Osteocyte (in vitro differentiated cells): ENCODE data around the gene RABAC1. TPM values are rescaled to one million over a fixed set of nuclear protein-coding genes. Genes with fewer than 3 reads are reported as not detected.

Source experiments
- DNase-seq: peaks from one replicate; pipeline ENCODE4 v3.0.0; 2021; ENCODE audit warnings: mixed read lengths; ENCODE audit not compliant: unreplicated experiment; ENCODE audit errors: extremely low spot score
- H3K27ac Mint-ChIP-seq: one replicate; pipeline ENCODE4 v1.8.0; 2021; ENCODE audit warnings: mild to moderate bottlenecking, mixed read lengths; ENCODE audit not compliant: unreplicated experiment
- H3K27me3 Mint-ChIP-seq: one replicate; pipeline ENCODE4 v1.8.0; 2021; ENCODE audit warnings: mixed read lengths; ENCODE audit not compliant: unreplicated experiment
- H3K36me3 Mint-ChIP-seq: one replicate; pipeline ENCODE4 v1.8.0; 2021; ENCODE audit warnings: mixed read lengths; ENCODE audit not compliant: unreplicated experiment
- H3K4me1 Mint-ChIP-seq: one replicate; pipeline ENCODE4 v1.8.0; 2021; ENCODE audit warnings: mixed read lengths; ENCODE audit not compliant: unreplicated experiment
- H3K4me3 Mint-ChIP-seq: one replicate; pipeline ENCODE4 v1.8.0; 2021; ENCODE audit warnings: mild to moderate bottlenecking, moderate library complexity, mixed read lengths; ENCODE audit not compliant: unreplicated experiment
- H3K9me3 Mint-ChIP-seq: one replicate; pipeline ENCODE4 v1.8.0; 2021; ENCODE audit warnings: mixed read lengths; ENCODE audit not compliant: unreplicated experiment
- total RNA-seq: library from RNA; stranded (reverse); gene quantifications from 2 replicates; pipeline ENCODE4 v1.2.1, GENCODE V29; 2021
- TF ChIP-seq, protein P1 (sequence below): fragments of 200-600 bp; sonication (generic); IDR thresholded peaks from 2 replicates; pipeline ENCODE4 v1.5.0; 2021; ENCODE audit warnings: antibody characterized with exemption, mild to moderate bottlenecking, moderate library complexity

RABAC1 gene
- total RNA-seq, 1 donor from 2014 or later = 268 TPM

DNA sequence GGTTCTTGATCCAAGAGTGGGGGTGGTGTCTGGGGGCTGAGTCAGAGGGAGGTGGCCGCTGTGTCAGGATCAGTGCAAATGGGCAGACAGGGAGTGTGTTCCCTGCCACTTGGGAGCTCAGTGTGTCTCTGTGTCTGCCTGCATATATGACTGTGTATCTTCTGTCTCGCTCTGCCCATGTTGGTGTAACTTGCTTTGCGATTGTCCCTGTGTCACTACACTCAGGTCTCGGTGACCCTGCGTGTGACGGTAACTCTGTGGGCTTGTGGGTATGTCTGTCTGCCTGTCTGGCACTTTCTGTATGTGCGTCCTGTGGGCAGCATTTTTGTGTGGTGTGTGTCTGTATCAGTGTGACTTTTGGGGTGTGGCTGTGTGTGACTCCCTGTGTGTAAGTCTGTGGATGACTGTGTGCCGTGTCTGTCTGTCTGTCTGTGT is 22.7 kb downstream of the RABAC1 start:
- H3K36me3 Mint-ChIP-seq = no peaks in the 10 kb centered on the region
- no peaks in the 10 kb centered on the region for H3K9me3 Mint-ChIP-seq
- H3K27me3 Mint-ChIP-seq = peaks cover 39% of the 10 kb centered on the region
- peak overlapping the region; percentile 16 for H3K27ac Mint-ChIP-seq
- H3K4me3 Mint-ChIP-seq = no peak overlapping the region
- TF ChIP-seq, protein P1, sequence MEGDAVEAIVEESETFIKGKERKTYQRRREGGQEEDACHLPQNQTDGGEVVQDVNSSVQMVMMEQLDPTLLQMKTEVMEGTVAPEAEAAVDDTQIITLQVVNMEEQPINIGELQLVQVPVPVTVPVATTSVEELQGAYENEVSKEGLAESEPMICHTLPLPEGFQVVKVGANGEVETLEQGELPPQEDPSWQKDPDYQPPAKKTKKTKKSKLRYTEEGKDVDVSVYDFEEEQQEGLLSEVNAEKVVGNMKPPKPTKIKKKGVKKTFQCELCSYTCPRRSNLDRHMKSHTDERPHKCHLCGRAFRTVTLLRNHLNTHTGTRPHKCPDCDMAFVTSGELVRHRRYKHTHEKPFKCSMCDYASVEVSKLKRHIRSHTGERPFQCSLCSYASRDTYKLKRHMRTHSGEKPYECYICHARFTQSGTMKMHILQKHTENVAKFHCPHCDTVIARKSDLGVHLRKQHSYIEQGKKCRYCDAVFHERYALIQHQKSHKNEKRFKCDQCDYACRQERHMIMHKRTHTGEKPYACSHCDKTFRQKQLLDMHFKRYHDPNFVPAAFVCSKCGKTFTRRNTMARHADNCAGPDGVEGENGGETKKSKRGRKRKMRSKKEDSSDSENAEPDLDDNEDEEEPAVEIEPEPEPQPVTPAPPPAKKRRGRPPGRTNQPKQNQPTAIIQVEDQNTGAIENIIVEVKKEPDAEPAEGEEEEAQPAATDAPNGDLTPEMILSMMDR = no peak
- peaks cover 2% of the 10 kb centered on the region for H3K4me1 Mint-ChIP-seq
- no peak for DNase-seq

DNA sequence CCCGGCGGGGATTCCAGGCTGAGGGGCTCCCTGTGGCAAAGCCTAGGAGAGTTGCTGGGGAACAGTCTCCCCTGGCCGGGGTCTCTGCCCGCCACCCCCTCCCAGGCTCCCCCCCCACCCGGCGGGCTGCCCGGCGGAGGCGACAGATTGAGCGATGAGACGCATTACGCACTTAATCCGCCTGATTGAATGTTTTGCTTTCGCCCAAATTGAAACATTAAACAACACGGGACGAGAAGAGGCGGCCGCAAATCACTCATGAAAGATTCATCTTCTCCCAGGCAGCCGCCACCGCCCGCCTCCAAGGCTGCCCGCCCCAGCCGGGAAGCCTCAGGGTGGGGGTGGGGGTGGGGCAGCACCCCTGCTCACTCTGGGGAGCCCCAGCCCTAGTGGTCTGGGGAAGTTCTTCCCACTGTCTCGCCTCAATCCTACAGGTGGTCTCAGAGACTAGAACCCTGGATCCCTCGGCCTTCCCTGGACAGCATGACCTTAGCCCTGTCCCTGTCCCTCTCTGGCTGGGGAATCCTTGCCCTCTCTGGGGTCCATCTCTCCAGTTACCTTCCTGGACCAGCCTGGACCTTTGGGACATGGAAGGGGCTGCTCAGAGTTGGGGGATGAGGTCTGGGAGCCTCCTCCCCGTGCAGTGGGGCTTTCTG is 23.2 kb downstream of the RABAC1 start:
- H3K27me3 Mint-ChIP-seq = peaks cover 44% of the 10 kb centered on the region
- no peak for DNase-seq
- H3K9me3 Mint-ChIP-seq = no peaks in the 10 kb centered on the region

DNA sequence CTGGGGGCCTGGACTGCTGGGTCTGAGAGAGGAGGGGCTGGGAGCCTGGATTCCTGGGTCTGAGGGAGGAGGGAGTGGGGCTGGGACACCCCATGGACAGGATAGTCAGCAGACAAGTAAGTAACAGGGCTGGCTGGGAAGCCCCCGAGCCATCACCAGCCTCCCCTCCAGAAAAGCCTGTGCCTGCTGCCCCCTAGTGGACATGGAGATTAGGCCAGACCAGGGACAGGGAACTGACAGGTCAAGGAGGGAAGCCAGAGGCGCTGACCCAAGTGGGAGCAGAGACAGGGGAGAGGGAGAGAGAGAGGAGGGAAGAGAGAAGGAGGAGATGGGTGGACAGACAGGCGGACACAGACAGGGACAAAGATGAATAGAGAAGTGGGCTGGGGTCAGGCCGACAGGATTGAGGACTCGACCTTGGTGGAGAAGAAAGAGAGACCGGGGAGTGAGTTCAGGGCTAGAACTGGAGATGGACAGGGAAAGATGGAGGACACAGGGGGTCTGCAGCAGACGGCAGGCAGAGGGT is 24.2 kb downstream of the RABAC1 start:
- no peaks in the 10 kb centered on the region for H3K36me3 Mint-ChIP-seq
- no peak overlapping the region for H3K27ac Mint-ChIP-seq
- TF ChIP-seq, protein P1 = peak; percentile 89
- no peaks in the 10 kb centered on the region for H3K9me3 Mint-ChIP-seq
- no peak overlapping the region for H3K4me3 Mint-ChIP-seq
- H3K4me1 Mint-ChIP-seq = peaks cover 6% of the 10 kb centered on the region
- H3K27me3 Mint-ChIP-seq = peaks cover 54% of the 10 kb centered on the region
- peak; percentile 92 for DNase-seq

More for the DNA sequence above, 23.2 kb downstream of the RABAC1 start:
- peaks cover 6% of the 10 kb centered on the region for H3K4me1 Mint-ChIP-seq
- TF ChIP-seq, protein P1 = no peak
- no peaks in the 10 kb centered on the region for H3K36me3 Mint-ChIP-seq
- no peak overlapping the region for H3K4me3 Mint-ChIP-seq
- no peak overlapping the region for H3K27ac Mint-ChIP-seq

DNA sequence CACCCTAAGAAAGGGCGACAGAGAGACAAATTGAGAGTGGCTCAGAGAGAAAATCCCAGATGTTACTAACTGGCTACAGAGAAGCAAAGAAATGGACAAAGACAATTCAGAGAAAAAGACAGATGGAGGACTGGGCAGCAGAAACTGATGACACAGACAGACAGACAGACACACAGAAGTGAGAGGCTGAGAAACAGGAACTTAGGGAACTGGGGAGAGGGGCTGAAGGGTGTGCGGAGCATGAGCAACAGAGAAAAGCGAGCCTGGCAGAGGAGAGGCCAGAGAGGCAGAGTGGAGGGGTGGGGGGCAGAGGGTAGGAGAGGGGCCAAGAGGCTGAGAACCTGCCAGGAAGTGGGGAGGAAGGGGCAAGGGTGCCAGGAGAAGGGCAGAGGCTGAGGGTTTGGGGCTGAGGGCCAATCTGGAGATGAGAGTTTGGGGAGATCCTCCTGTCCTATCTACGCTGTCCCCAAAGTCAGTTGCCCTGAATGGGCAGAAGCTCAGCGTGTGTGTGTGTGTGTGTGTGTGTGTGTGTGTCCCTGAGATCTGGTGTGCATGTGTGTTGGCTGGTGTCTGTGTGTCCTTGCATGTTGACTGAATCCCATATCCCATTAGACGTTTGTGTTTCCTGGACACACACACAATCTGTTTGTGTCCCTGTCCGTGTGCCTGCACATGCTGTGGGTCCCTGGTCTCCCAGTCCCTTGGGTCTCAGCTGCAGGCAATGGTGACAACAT is 25.3 kb downstream of the RABAC1 start:
- Mint-ChIP-seq H3K36me3 (no peaks in the 10 kb centered on the region), H3K27ac (no peak overlapping the region), H3K4me3 (no peak overlapping the region), H3K27me3 (peaks cover 62% of the 10 kb centered on the region), H3K4me1 (peaks cover 10% of the 10 kb centered on the region), H3K9me3 (no peaks in the 10 kb centered on the region)
- DNase-seq = no peak
- TF ChIP-seq, protein P1 = no peak

DNA sequence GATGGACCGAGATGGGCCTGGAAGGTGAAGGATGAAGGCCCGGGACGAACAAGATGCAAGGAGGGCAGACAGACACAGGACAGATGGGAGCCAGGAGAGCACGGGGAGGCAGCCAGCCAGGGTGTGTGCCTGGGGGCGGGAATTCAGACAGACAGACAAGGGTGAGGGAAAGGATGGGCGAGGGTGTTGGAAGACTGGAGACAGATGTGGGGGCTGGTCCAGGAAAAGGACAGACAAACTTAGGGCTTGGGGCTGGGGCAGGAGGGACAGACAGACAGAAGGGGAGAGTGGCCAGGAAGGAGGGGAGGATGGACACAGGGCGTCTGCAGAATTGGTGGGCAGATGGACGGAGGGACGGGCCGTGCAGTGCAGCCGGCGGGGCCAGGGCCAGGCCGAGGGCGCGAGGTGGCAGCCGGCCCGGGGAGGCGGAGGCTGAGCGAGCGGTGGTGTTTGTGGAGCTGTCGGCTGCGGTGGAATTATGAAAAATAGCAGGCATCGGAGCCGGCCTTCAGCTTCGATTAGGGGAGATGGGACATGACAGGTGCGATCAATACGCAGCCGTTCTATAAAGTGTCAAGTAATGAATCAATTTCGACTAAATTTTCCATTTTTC is 26.3 kb downstream of the RABAC1 start:
- Mint-ChIP-seq H3K27ac (no peak overlapping the region), H3K36me3 (no peaks in the 10 kb centered on the region), H3K4me3 (no peak overlapping the region), H3K27me3 (peaks cover 65% of the 10 kb centered on the region), H3K9me3 (no peaks in the 10 kb centered on the region), H3K4me1 (peaks cover 14% of the 10 kb centered on the region)
- TF ChIP-seq, protein P1 = no peak
- DNase-seq = no peak
